Smooth muscle cell (in vitro differentiated cells): Measurements from ENCODE around the gene PHOX2A. TPM values are rescaled to one million over a fixed set of nuclear protein-coding genes. Genes with fewer than 3 reads are reported as not detected.
A peak's percentile ranks its signal among the peaks of the same experiment; 100 is the strongest.

ENCODE experiments used
- DNase-seq: peaks from one replicate; lab custom pipeline; 2025; ENCODE audit not compliant: unreplicated experiment; lab: John Stamatoyannopoulos, UW
- H2AFZ ChIP-seq: fragments of 200-600 bp; sonication (generic); 2 replicates; pipeline ENCODE4 v1.6.0; 2016; ENCODE audit warnings: antibody characterized with exemption, low read depth, mild to moderate bottlenecking
- H3F3A ChIP-seq: fragments of 200-600 bp; sonication (generic); 2 replicates; pipeline ENCODE4 v1.6.0; 2017; ENCODE audit warnings: antibody characterized with exemption, low read depth
- H3K27ac ChIP-seq: fragments of 200-600 bp; sonication (generic); 2 replicates; pipeline ENCODE4 v1.5.1; 2016; ENCODE audit warnings: low read depth, mild to moderate bottlenecking
- H3K27me3 ChIP-seq: fragments of 200-600 bp; sonication (generic); 2 replicates; pipeline ENCODE4 v1.6.1; 2016; ENCODE audit warnings: low read depth, mild to moderate bottlenecking
- H3K36me3 ChIP-seq: fragments of 200-600 bp; sonication (generic); 2 replicates; pipeline ENCODE4 v1.5.1; 2016; ENCODE audit warnings: low read depth
- H3K4me1 ChIP-seq: fragments of 200-600 bp; sonication (generic); 2 replicates; pipeline ENCODE4 v1.5.1; 2016; ENCODE audit warnings: low read depth
- H3K4me2 ChIP-seq: fragments of 200-600 bp; sonication (generic); 2 replicates; pipeline ENCODE4 v1.6.0; 2016; ENCODE audit warnings: mild to moderate bottlenecking
- H3K4me3 ChIP-seq: fragments of 200-600 bp; sonication (generic); 2 replicates; pipeline ENCODE4 v1.5.1; 2016; ENCODE audit warnings: mild to moderate bottlenecking
- H3K79me2 ChIP-seq: fragments of 200-600 bp; sonication (generic); 2 replicates; pipeline ENCODE4 v1.6.0; 2016; ENCODE audit warnings: low read depth, mild to moderate bottlenecking
- H3K9ac ChIP-seq: fragments of 200-600 bp; sonication (generic); 2 replicates; pipeline ENCODE4 v1.6.0; 2016; ENCODE audit warnings: low read depth
- H3K9me3 ChIP-seq: fragments of 200-600 bp; sonication (generic); replicated peaks from 2 replicates; pipeline ENCODE4 v1.5.1; 2016; ENCODE audit warnings: low read depth
- H4K20me1 ChIP-seq: fragments of 200-600 bp; sonication (generic); 2 replicates; pipeline ENCODE4 v1.6.0; 2016; ENCODE audit warnings: low read depth
- WGBS: methylation state at CpG from one replicate; pipeline ENCODE4 v1.1.7; 2016; ENCODE audit warnings: low lambda C conversion rate; 5-methylcytosine and 5-hydroxymethylcytosine counted together
- polyA plus RNA-seq: library from polyadenylated mRNA; unstranded; fragments of >200 nt; fragmentation: Nextera tagmentation; extraction: Ambion mirVana; gene quantifications from 2 replicates; pipeline ENCODE4 v1.2.1, GENCODE V29; 2016
- total RNA-seq: library from RNA; depleted of rRNA; stranded (reverse); fragments of >200 nt; gene quantifications from 2 replicates; pipeline ENCODE4 v1.2.3, GENCODE V29; 2014
- TF ChIP-seq, protein P1 (sequence below): fragments of 200-600 bp; sonication (generic); IDR thresholded peaks from 2 replicates; pipeline ENCODE4 v1.5.1; 2017; ENCODE audit warnings: borderline replicate concordance, mild to moderate bottlenecking, antibody characterized with exemption; ENCODE audit not compliant: insufficient read depth, poor library complexity, severe bottlenecking

Gene PHOX2A
- total and polyA plus RNA-seq, 2 experiments from 2014 or later = 0.13 TPM; not detected in 1

DNA sequence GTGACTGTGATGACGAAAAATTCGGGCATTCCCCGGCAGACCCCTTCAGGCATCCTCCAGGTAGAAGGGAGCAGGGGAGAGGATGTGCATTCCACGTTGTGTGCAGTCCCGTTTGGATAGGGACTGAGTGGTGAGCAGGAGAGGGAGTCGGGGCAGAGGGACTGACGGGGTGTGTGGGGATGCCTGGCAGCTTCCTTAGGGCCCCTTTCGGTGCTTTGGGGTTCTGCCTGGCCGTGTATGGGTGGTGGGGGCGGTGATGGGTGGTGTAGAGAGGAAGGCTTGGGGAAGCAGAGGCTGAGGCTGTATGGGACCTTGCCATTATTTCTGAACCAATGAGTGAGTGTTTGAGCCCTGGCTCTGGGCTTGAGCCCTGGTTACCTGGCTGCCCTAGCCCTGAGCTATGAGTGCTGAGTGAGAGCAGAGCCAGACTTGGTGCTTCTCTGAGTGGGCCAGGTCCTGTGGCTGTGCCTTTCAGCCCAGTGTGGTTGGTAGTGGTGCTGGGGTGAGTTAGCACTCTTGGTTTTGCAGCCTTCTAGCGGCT lies 18.5 kb downstream of the PHOX2A start:
- H3K79me2 ChIP-seq = peaks cover 36% of the 10 kb centered on the region
- TF ChIP-seq, protein P1, sequence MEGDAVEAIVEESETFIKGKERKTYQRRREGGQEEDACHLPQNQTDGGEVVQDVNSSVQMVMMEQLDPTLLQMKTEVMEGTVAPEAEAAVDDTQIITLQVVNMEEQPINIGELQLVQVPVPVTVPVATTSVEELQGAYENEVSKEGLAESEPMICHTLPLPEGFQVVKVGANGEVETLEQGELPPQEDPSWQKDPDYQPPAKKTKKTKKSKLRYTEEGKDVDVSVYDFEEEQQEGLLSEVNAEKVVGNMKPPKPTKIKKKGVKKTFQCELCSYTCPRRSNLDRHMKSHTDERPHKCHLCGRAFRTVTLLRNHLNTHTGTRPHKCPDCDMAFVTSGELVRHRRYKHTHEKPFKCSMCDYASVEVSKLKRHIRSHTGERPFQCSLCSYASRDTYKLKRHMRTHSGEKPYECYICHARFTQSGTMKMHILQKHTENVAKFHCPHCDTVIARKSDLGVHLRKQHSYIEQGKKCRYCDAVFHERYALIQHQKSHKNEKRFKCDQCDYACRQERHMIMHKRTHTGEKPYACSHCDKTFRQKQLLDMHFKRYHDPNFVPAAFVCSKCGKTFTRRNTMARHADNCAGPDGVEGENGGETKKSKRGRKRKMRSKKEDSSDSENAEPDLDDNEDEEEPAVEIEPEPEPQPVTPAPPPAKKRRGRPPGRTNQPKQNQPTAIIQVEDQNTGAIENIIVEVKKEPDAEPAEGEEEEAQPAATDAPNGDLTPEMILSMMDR = no peak
- H4K20me1 ChIP-seq = peaks cover 55% of the 10 kb centered on the region
- H3K9me3 ChIP-seq = no peaks in the 10 kb centered on the region
- H3K27ac ChIP-seq = no peak overlapping the region
- no peaks in the 10 kb centered on the region for H3F3A ChIP-seq
- H3K27me3 ChIP-seq = no peaks in the 10 kb centered on the region
- H2AFZ ChIP-seq = no peak overlapping the region
- no peaks in the 10 kb centered on the region for H3K36me3 ChIP-seq
- no peaks in the 10 kb centered on the region for H3K4me1 ChIP-seq
- no peak for DNase-seq
- H3K9ac ChIP-seq = peak overlapping the region; percentile 73
- H3K4me2 ChIP-seq = peak overlapping the region; percentile 98
- H3K4me3 ChIP-seq = peak overlapping the region; percentile 84
- WGBS = 14% methylated on average over 11 of the region's 11 CpGs

DNA sequence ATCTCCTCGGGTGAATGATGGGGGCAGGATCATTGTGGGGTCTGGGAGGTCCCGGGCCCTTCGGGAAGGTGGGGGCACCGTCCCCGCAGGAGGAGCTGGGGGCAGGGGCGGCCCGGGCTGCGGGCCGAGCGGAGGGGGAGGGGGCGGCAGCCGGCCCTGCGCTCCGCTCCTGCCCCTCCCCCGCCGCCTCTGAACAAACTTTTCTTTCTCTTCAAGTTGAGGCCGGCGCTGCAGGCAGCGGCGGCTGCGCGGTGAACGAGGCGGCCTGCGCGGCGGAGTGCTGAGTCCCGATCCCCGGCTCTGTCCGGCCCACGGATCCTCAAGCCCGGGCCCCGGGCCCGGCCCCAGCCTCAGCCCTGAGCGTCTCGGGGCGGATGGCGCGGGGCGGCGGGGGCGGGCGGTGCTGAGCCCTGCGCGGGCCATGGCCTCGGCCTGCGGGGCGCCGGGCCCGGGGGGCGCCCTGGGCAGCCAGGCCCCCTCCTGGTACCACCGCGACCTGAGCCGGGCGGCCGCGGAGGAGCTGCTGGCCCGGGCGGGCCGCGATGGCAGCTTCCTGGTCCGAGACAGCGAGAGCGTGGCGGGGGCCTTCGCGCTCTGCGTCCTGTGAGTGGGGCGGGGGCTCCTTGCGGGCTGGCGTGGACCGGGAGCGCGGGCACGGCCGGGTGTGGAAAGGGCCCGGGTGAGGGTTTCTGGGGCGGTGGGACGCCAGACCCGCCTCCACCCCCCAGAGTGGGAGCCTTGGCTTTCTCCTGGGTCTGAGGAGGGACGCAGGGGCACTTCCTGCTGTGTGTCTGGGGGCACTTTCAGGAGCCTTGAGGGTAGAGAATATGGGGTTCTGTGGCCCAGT lies 19.2 kb downstream of the PHOX2A start, which contains the start of gene INPPL1:
Gene INPPL1 (plus strand): TSS at position 204 of the 847 bp plus-strand sequence. CDS start 218 bp downstream, at position 422.
- TF ChIP-seq, protein P1 = no peak
- no peaks in the 10 kb centered on the region for H3F3A ChIP-seq
- H3K79me2 ChIP-seq = peaks cover 36% of the 10 kb centered on the region
- H4K20me1 ChIP-seq = peaks cover 48% of the 10 kb centered on the region
- 2% methylated on average over 48 of the region's 81 CpGs for WGBS
- H3K4me3 ChIP-seq = peak within 1 kb of the TSS; percentile 84
- H3K27ac ChIP-seq = peak within 1 kb of the TSS; percentile 80
- H3K27me3 ChIP-seq = no peaks in the 10 kb centered on the region
- no peaks in the 10 kb centered on the region for H3K9me3 ChIP-seq
- peak within 1 kb of the TSS; percentile 98 for H3K4me2 ChIP-seq
- H3K4me1 ChIP-seq = no peaks in the 10 kb centered on the region
- peak within 1 kb of the TSS; percentile 76 for H3K9ac ChIP-seq
- peak within 1 kb of the TSS; percentile 70 for H2AFZ ChIP-seq
- no peaks in the 10 kb centered on the region for H3K36me3 ChIP-seq
- DNase-seq = no peak

DNA sequence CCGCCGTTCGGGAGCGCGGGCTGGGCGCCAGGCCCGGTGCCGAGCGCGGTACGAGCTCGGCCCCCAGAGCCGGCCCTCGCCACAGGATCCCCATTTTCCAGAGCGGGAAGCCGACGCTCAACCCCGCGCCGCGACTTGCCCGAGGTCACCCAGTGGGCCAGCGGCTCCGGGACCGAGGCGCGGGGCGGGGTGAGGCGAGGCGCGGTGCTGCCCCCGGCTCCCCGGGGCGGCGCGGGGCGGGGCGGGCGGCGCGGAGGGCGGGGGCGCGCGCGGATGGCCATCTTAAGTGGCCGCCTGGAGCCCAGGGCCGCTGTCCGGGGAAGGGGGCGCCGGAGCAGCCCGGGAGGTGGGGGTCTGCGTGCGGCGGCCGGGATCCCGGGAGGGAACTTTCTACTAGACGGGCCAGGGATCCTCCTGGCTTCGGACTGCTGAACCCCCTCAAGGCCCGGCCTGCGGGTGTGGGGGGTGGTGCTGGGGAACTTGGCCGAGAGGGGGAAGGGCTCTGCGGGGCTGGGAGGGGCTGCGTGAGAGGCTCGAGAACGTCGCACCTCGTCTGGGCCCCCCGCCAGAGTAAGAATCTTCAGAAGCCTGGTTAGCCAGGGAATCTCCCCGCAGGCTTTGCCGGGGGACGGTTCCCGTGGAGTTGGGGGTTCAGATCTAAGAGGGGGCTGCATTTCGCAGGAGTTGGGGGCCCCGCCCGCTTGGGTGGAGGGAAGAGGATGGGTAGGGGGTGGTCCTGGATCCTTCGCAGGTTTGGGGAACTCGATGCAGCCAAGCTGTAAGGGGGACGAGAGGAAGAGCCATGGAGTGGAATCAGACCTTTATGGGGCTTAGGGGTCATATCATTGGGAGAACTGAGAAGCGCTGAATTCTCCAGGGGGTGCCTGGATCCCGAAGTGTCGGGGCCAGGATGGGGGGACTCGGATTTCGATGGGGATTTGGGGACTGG lies 20.1 kb downstream of the PHOX2A start:
- Histone ChIP-seq H4K20me1 (peaks cover 39% of the 10 kb centered on the region), H3K4me1 (no peaks in the 10 kb centered on the region), H3K36me3 (no peaks in the 10 kb centered on the region), H2AFZ (peak overlapping the region; percentile 70), H3K4me3 (peak overlapping the region; percentile 84), H3F3A (no peaks in the 10 kb centered on the region), H3K79me2 (peaks cover 36% of the 10 kb centered on the region), H3K27ac (peak overlapping the region; percentile 80), H3K4me2 (peak overlapping the region; percentile 98), H3K9me3 (no peaks in the 10 kb centered on the region), H3K9ac (peak overlapping the region; percentile 76), H3K27me3 (no peaks in the 10 kb centered on the region)
- TF ChIP-seq, protein P1 = no peak
- peak; percentile 68 for DNase-seq
- under 1% methylated on average over 68 of the region's 84 CpGs for WGBS
